ENCODE data around the gene PKNOX2. TPM values are rescaled to one million over a fixed set of nuclear protein-coding genes. Genes with fewer than 3 reads are reported as not detected.

Gene PKNOX2
- total RNA-seq, 1 donor from 2014 or later = 8.7 TPM

- Mint-ChIP-seq H3K4me3 (ENCODE audit: unreplicated experiment) (no peak overlapping the region), H3K9me3 (ENCODE audit: unreplicated experiment) (peaks cover 3% of the 10 kb centered on the region), H3K36me3 (ENCODE audit: unreplicated experiment) (no peaks in the 10 kb centered on the region), H3K27me3 (ENCODE audit: unreplicated experiment) (no peaks in the 10 kb centered on the region), H3K27ac (ENCODE audit: unreplicated experiment) (no peak overlapping the region), H3K4me1 (ENCODE audit: low read depth, unreplicated experiment) (peaks cover 3% of the 10 kb centered on the region)
- no peak for DNase-seq
- no peak for TF ChIP-seq CTCF (IDR thresholded peaks at IDR 0.05; ENCODE audit: partially characterized antibody, unreplicated experiment)
These were observed 59.4 kb downstream of the PKNOX2 start for GRCh38 chr11:125223901-125224361.

- peaks cover 3% of the 10 kb centered on the region for H3K4me1 Mint-ChIP-seq (ENCODE audit: low read depth, unreplicated experiment)
- no peak overlapping the region for H3K27ac Mint-ChIP-seq (ENCODE audit: unreplicated experiment)
- DNase-seq = peak; percentile 52
- H3K9me3 Mint-ChIP-seq (ENCODE audit: unreplicated experiment) = peaks cover 3% of the 10 kb centered on the region
- H3K36me3 Mint-ChIP-seq (ENCODE audit: unreplicated experiment) = no peaks in the 10 kb centered on the region
- TF ChIP-seq CTCF (IDR thresholded peaks at IDR 0.05; ENCODE audit: partially characterized antibody, unreplicated experiment) = peak; percentile 37
- H3K4me3 Mint-ChIP-seq (ENCODE audit: unreplicated experiment) = no peak overlapping the region
- no peaks in the 10 kb centered on the region for H3K27me3 Mint-ChIP-seq (ENCODE audit: unreplicated experiment)
These were observed 60.0 kb downstream of the PKNOX2 start for GRCh38 chr11:125224391-125225021.

- Mint-ChIP-seq H3K9me3 (ENCODE audit: unreplicated experiment) (peaks cover 1% of the 10 kb centered on the region), H3K27me3 (ENCODE audit: unreplicated experiment) (no peaks in the 10 kb centered on the region), H3K36me3 (ENCODE audit: unreplicated experiment) (no peaks in the 10 kb centered on the region), H3K27ac (ENCODE audit: unreplicated experiment) (no peak overlapping the region), H3K4me3 (ENCODE audit: unreplicated experiment) (no peak overlapping the region), H3K4me1 (ENCODE audit: low read depth, unreplicated experiment) (peaks cover 3% of the 10 kb centered on the region)
- TF ChIP-seq CTCF (IDR thresholded peaks at IDR 0.05; ENCODE audit: partially characterized antibody, unreplicated experiment) = no peak
- DNase-seq = no peak
These were observed 60.9 kb downstream of the PKNOX2 start for GRCh38 chr11:125225401-125225800.

- Mint-ChIP-seq H3K4me3 (ENCODE audit: unreplicated experiment) (no peak overlapping the region), H3K27me3 (ENCODE audit: unreplicated experiment) (no peaks in the 10 kb centered on the region), H3K9me3 (ENCODE audit: unreplicated experiment) (peaks cover 1% of the 10 kb centered on the region), H3K27ac (ENCODE audit: unreplicated experiment) (no peak overlapping the region), H3K4me1 (ENCODE audit: low read depth, unreplicated experiment) (peaks cover 3% of the 10 kb centered on the region), H3K36me3 (ENCODE audit: unreplicated experiment) (no peaks in the 10 kb centered on the region)
- no peak for DNase-seq
- no peak for TF ChIP-seq CTCF (IDR thresholded peaks at IDR 0.05; ENCODE audit: partially characterized antibody, unreplicated experiment)
These were observed 61.5 kb downstream of the PKNOX2 start for GRCh38 chr11:125226031-125226430.

- no peaks in the 10 kb centered on the region for H3K36me3 Mint-ChIP-seq (ENCODE audit: unreplicated experiment)
These were observed 62.2 kb downstream of the PKNOX2 start for GRCh38 chr11:125226706-125227105.

More at GRCh38 chr11:125226706-125227105, 62.2 kb downstream of the PKNOX2 start:
- no peak for TF ChIP-seq CTCF (IDR thresholded peaks at IDR 0.05; ENCODE audit: partially characterized antibody, unreplicated experiment)
- no peaks in the 10 kb centered on the region for H3K27me3 Mint-ChIP-seq (ENCODE audit: unreplicated experiment)
- no peak overlapping the region for H3K27ac Mint-ChIP-seq (ENCODE audit: unreplicated experiment)
- H3K9me3 Mint-ChIP-seq (ENCODE audit: unreplicated experiment) = peaks cover 1% of the 10 kb centered on the region
- peaks cover 3% of the 10 kb centered on the region for H3K4me1 Mint-ChIP-seq (ENCODE audit: low read depth, unreplicated experiment)
- no peak for DNase-seq
- no peak overlapping the region for H3K4me3 Mint-ChIP-seq (ENCODE audit: unreplicated experiment)

Data from glutamatergic neuron (in vitro differentiated cells).